ENCODE results near the gene CCNE1.
A peak's percentile ranks its signal among the peaks of the same experiment; 100 is the strongest.

The CCNE1 gene

GRCh38 chr19:29811125-29812079, at the start of gene CCNE1:
Gene CCNE1 (plus strand): TSS chr19:29811991. CDS start chr19:29812556, 565 bp downstream.
- peak; percentile 88 to 95 (median 92) for DNase-seq

- DNase-seq, result no peak
These were observed 48.6 kb upstream of the CCNE1 start for GRCh38 chr19:29763196-29763595.

- no peak for DNase-seq
These were observed 47.4 kb upstream of the CCNE1 start for GRCh38 chr19:29764361-29764760.

- no peak for DNase-seq
These were observed 45.7 kb upstream of the CCNE1 start for GRCh38 chr19:29766100-29766499.

- DNase-seq, result no peak
These were observed 44.6 kb upstream of the CCNE1 start for GRCh38 chr19:29767039-29767735.

- no peak for DNase-seq
These were observed 43.6 kb upstream of the CCNE1 start for GRCh38 chr19:29768166-29768565.

GRCh38 chr19:29769997-29770396, 41.8 kb upstream of the CCNE1 start:
- DNase-seq, result no peak

- no peak for DNase-seq
These were observed 41.1 kb upstream of the CCNE1 start for GRCh38 chr19:29770648-29771047.

GRCh38 chr19:29771708-29772414, 39.9 kb upstream of the CCNE1 start:
- peak in 3 of 6 experiments; percentile 2 to 18 (median 15) for DNase-seq

GRCh38 chr19:29772696-29773095, 39.1 kb upstream of the CCNE1 start:
- DNase-seq, result no peak

GRCh38 chr19:29773141-29773540, 38.6 kb upstream of the CCNE1 start:
- no peak for DNase-seq

GRCh38 chr19:29774126-29774525, 37.7 kb upstream of the CCNE1 start:
- no peak for DNase-seq

GRCh38 chr19:29777781-29778309, 33.9 kb upstream of the CCNE1 start:
- DNase-seq, result no peak

GRCh38 chr19:29779921-29780320, 31.9 kb upstream of the CCNE1 start:
- no peak for DNase-seq

- DNase-seq, result no peak
These were observed 30.2 kb upstream of the CCNE1 start for GRCh38 chr19:29781386-29782259.

- DNase-seq, result no peak
These were observed 29.6 kb upstream of the CCNE1 start for GRCh38 chr19:29782260-29782580.

- no peak for DNase-seq
These were observed 28.1 kb upstream of the CCNE1 start for GRCh38 chr19:29783627-29784190.

- DNase-seq, result no peak
These were observed 27.1 kb upstream of the CCNE1 start for GRCh38 chr19:29784598-29785223.

- no peak for DNase-seq
These were observed 26.4 kb upstream of the CCNE1 start for GRCh38 chr19:29785360-29785759.

- no peak for DNase-seq
These were observed 25.7 kb upstream of the CCNE1 start for GRCh38 chr19:29785955-29786589.

GRCh38 chr19:29787281-29787680, 24.5 kb upstream of the CCNE1 start:
- DNase-seq, result no peak
